ENCODE data around the gene ZDHHC17.
"Not testable (repeated sequence)": the region's sequence is repeated elsewhere in the genome, so short reads cannot be mapped to it uniquely, and the experiment has no call there.

ZDHHC17 gene

DNA sequence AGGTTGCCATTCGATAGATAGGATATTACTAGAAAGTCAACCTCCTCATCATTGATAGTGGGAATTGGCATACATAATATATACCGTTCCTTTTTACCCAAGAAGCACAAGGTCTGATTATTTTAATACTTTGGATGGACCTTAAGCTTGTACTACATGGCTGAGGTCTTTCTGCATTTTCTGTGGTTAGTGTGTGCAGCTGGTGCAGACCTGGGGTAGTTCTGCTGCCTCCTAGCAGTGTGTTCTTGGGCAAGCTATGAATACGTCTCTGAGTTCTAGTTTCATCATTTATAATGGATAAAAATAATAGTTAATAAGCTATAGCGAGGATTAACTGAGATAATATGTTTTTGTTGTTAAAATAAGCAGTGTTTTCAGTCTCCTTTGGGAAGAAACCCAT lies 2.2 kb downstream of the ZDHHC17 start:
- DNase-seq (ENCODE audit: low spot score), result no peak

DNA sequence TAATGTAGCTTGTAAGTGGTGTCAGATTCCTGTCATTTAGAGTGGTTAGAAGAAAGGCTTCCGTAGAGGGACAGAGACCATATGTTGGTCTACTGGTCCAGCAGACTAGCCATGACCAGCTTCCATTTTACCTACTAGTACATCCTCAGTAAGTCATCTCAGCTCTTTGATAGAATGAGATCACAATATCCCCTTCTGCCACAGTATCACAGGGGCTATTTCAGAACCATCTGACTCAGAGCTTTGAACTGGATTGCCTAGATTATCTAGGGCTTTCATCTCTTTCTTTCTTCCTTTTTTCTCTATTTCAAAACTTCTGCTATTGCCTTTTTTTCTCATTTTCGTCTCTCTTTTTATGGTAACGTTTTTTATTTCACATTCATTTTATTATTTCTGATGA lies 4.7 kb downstream of the ZDHHC17 start:
- DNase-seq (ENCODE audit: low spot score), result no peak

DNA sequence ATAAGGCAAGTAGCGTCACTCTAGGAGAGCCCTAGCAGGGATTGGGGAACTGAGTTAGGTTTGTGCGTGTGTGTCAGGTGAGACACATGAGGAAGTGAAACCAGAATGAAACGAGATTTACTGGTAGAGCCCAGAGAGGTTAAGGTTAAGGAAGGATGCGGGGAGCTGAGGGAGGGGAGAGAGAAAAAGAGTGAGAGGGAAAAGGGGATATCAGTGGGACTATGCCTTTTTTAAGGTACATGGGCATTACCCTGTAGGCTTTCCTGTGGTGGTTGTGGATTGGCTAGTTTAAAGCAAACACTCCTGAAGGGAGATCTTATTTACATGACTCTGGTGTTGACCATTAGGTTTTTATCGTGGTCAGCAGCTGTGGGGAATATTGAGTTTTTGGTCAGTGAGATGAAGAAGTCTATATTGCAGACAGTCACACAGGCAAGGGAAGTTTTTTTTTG lies 13.9 kb downstream of the ZDHHC17 start:
- DNase-seq (ENCODE audit: low spot score), result peak; percentile 61

DNA sequence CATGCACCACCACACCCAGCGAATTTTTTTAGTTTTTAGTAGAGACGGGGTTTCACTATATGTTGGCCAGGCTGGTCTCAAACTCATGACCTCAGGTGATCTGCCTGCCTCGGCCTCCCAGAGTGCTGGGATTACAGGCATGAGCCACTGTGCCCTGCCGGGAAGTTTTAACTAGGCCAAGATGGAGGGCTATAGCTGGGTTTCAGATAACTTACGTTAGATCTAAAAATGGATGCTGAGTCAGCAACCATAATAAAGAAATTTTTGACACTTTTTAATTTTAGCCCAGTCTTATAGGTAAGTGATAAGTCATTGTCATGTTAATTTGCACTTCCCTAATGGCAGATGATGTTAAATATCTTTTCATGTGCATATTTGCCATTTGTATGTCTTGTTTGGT lies 14.4 kb downstream of the ZDHHC17 start:
- DNase-seq (ENCODE audit: low spot score), result no peak

DNA sequence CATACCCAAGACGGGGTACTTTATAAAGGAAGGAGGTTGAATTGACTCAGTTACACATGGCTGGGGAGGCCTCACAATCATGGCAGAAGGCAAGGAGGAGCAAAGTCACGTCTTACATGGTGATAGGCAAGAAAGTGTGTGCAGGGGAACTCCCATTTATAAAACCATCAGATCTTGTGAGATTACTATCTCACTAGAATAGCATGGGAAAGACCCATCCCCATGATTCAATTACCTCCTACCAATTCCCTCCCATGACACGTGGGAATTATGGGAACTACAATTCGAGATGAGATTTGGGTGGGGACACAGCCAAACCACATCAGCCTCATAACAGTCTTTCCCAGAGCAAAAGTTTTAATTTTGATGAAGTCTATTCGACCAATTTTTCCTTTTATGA lies 15.4 kb downstream of the ZDHHC17 start:
- DNase-seq (ENCODE audit: low spot score), result not testable (repeated sequence)

DNA sequence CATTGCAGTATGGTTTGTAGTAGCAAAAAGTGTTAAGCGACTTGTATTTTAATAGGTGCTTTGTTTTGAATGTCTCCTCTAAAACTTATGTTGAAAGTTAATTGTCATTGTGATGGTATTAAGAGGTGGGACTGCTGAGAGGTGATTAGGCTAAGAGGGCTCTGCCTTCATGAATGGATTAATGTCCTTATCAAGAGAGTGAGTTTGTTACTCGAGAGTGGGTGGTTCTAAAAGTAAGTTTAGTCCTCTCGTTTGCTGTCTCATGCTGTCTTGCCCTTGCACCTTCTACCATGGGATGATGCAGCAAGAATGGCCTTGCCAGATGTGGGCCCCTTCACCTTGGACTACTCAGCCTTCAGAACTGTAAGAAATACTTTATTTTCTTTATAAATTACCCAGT lies 17.4 kb downstream of the ZDHHC17 start:
- no peak for DNase-seq (ENCODE audit: low spot score)

DNA sequence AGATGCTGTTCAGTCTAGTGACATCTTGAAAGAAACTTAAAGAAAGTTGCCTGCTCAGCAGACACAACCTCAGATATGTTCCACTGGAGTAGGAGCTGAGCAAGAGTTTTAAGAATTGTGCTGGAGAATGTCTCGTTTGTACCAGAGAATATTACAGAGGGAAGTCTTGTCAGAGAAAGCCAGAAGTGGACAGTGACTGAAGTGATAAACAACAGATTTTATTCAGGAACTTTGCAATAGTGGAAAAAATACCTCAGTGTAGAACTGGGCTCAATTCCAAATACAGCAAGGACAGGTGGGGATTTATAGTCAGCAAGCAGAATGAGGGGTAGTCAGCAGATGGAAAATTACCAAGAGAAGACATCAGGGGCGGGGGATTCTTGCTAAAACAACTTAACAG lies 18.6 kb downstream of the ZDHHC17 start:
- no peak for DNase-seq (ENCODE audit: low spot score)

DNA sequence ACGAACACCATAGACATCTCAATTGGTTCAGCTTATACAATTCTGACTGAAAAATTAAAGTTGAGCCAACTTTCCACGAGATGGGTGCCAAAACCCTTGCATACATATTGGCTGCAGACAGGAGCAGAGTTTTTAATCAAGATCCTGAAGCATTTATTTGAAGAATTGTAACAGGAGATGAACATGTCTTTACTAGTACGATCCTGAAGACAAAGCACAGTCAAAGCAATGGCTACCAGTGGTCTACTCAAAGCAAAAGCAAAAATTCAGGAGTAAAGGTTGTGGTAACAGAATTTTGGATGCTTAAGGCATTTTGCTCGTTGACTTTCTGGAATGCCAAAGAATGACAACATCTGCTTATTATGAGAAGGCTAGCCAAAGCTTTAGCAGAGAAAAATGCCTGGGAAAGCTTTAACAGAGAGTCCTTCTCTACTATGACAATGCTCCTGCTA lies 20.7 kb downstream of the ZDHHC17 start:
- DNase-seq (ENCODE audit: low spot score), result no peak

DNA sequence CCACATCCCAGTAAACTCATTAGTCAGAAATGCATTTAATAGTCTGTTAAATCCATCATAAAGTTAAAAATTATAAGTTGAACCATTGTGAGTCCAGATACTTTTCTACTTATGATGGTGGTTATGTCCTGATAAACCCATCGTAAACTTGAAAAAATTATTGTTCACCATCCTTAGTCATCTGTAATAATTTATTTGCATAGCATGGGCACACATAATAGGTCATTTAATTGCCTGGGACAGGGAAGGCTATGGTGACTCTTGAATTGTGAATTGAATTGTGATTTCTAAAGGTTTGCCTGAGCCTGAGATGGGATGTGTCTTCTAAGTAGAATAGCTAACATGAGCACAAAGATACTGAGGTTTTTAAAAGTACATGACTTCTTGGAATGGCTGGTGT lies 21.5 kb downstream of the ZDHHC17 start:
- DNase-seq (ENCODE audit: low spot score), result no peak

DNA sequence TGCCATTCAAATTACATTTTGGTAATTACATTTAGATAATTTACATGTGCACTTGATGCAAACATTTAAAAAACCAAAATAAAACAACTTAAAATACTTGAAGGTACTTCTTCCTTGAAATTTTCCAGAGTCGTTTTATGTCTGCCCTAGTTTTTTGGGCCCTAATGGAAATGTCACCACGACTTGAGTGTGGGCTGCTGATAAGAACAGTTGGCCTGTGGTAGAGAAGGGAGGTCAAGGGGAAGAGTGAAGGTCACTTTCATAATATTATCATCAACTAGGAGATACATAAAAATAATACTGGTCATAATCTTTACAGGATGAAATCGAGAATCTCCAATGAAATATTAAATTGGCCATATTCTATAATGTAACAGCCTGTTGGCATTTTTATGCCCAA lies 23.1 kb downstream of the ZDHHC17 start:
- no peak for DNase-seq (ENCODE audit: low spot score)

DNA sequence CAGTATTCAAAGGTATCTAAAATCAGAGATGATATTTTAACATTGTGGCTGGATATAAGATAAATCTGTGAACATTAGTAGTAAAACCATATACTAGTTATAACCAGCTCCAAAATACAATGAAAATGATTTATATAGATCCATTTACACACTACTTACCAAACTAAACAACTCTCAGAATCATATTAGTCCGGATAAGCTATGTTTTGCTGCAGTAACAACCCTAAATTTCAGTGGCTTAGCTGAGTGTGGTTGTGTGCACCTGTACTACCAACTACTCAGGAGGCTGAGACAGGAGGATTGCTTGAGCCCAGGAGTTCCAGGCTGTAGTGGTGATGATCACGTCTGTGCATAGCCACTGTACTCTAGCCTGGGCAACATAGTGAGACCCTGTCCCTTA lies 23.8 kb downstream of the ZDHHC17 start:
- DNase-seq (ENCODE audit: low spot score), result no peak

DNA sequence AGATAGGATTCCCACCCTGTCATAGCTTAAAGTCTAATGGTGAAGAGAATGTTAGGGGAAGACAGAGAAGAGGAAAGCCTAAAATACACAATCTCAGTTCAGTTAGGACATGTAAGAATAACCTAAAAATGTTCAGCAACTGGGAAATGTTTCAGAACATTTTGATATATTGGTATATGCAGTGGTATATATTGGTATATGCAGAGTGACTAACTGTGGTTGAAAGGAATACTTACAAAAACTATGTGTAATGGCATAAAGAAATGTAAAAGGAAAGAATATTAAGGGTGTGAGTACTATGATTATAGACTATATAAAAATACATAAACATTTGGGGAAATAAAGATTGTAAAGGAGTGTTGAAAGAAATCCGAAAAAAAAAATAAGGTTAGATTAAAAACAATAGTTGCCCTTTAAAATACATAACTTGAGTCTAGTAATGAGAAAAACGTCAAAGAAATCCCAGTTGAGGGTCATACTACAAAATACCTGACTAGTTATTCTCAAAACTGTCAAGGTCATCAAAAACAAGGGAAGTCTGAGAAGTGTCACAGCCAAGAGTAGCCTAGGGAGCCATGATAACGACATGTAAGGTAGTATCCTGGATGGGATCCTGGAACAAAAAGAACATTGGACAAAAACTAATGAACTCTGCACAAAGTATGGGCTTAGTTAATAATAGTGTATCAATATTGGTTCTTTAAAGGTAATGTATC lies 25.6 kb downstream of the ZDHHC17 start:
- DNase-seq (ENCODE audit: low spot score), result no peak

DNA sequence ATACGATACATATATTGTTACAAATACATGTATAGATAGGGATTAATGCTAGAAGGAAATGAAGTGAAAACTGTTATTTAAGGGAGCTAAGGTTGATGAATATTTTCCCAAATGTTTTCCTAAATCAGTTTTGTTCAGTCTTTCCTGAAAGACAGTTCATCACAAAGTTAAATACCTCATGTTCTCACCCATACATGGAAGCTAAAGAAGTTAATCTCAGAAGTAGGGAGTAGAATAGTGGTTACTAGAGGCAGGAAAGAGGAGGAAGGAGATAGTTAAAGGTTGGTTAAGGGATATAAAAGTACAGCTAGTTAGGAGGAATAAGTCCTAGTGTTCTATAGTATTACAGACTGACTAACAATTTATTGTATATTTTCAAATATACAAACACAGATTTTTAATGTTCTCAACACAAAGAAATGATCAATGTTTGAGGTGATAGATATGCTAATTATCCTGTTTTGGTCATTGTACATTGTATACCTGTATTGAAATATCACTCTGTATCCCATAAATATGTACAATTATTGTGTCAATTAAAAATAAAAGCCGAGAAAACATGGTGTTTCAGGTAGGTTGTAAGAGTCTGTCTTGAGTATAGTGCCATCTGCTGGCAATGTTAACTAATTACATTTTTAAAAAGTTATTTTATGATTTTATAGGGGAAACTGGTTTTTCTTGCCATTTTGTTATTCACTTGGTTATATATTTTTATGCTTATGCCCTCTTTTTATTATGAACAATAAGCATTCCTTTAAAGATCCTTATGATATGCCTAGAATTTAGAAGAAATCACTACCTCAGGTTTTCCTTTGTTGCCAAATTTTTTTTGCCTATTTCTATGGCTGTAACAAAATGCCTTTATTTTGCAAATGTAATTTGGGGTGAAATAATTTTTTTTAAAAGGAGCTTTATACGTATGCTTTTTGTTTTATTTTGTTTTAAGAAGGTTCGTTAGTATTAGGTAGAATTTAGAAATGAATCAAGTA lies 26.9 kb downstream of the ZDHHC17 start:
- DNase-seq (ENCODE audit: low spot score), result peak; percentile 53

DNA sequence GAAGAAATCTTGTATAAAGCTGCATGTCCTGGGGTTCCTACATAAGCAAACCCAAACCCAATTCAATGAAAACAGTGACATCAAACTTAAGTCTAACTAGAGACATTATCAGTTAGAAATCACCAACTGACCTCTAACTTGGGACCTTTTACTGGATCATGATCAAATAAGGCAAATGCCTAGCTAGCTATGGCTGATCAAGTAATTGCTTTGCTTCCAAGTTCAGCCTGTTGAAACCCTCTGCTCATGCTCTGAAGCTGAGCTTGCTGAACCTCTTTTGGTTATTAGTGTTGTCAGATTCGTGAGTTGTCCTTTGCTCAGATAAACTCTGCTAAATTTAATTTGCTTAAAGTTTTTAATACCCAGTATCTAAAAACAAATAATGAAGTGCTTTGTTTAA lies 28.9 kb downstream of the ZDHHC17 start:
- DNase-seq (ENCODE audit: low spot score), result no peak

DNA sequence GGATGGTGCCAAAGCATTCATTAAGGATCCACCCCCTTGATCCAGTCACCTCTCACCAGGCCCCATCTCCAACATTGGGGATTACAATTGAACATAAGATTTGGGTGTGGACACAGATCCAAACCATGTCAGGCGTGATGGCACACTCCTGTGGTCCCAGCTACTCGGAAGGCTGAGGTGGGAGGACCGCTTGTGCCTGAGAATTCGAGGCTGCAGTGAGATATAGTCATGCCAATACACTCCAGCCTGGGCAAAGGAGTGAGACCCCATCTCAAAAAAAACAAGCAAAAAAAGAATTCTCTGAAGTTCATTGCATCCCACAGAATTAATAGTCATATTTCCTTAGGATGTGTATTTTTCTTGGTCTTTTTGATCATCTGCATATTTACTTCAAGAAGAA lies 34.9 kb downstream of the ZDHHC17 start:
- DNase-seq (ENCODE audit: low spot score), result no peak

DNA sequence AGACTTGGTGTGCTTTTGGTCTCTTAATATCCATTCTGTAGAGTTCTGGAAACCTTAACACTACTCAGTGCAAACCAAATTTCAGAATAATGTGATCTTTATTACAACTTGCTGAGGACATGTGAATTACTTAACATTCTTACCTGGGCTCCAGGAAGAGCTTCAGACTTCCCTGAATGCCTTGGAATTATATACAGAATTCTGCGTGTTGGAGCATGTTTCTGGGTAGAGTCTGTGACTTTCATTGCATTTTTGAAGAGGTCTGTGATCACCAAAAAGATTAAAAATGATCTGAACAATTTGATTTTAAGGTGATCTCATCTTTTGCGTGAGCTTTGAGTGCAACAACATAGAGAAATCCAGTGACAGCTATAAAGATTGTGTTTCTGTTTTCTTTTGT lies 35.4 kb downstream of the ZDHHC17 start:
- no peak for DNase-seq (ENCODE audit: low spot score)

DNA sequence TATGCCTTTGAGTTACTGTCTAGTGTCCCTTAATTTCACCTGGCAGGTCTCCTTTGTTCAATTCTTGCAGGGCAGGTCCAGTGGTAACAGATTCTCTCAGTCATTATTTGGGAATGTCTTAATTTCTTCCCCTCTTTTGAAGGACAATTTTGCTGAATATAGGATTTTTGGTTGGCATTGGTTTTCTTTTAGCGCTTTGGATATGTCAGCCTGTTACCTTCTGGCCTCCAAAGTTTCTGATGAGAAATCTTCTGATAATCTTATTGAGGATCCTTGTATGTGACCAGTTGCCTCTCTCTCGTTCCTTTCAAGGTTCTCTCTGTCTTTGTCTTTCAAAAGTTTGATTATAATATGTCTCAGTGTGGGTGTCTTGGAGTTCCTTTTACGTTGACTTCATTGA lies 38.1 kb downstream of the ZDHHC17 start:
- no peak for DNase-seq (ENCODE audit: low spot score)

DNA sequence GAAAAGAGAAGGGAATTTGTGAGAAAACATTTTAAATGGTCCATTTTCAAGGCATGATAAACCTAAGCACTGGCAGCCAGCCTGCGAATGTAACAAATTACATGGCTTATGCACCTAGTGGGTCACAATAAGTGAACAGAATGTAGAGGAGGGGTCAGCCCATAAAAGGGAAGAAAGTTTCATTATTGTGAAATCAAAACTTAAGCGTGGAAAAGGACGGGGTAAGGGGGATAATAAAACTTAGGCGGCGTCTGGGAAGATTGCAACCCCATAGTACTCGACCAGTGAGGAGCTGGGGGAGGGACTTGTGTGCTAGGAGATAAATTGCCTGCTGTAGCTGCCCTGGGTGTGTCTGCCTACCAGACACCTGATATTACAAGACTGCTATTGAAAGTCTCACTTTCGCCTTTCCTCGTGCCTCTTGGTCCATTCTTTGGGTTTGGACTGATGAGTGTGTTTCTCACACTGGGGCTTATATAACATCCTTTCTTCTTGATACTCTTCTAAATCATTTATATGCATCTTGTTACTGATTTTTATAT lies 40.6 kb downstream of the ZDHHC17 start:
- no peak for DNase-seq (ENCODE audit: low spot score)

DNA sequence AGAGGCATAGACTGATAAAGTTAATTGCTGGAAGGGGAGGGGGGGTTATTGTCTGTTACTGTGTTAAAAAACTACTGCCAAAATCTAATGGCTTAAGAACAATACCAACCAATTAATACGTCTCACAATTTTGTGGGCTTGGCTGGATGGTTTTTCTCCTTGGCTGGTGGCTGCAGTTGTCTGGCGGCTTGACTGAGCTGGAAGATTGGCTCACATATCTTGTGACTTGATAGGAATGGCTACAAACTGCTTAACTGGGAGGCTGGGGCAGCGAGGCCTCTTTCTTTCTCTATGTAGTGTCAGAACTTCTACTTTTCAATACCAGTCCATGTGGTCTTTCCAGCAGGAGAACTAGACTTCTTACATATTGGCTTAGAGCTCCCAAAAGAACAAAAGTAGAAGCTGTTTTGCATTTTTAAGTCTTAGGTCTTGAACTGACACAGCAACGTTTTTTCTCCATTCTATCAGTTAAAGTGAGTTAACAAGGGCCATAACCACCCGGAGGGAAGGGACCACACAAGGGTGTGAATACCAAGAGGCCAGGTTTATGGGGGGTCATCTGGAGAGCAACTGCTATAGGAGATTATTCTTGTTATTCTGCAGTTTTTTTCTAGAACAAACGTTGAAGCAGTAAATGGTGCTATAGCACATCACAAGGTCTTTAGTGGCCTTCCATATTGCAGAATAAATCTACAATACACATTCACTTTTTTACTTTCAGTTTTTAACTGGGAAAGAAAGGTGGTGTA lies 46.9 kb downstream of the ZDHHC17 start:
- DNase-seq (ENCODE audit: low spot score), result no peak

DNA sequence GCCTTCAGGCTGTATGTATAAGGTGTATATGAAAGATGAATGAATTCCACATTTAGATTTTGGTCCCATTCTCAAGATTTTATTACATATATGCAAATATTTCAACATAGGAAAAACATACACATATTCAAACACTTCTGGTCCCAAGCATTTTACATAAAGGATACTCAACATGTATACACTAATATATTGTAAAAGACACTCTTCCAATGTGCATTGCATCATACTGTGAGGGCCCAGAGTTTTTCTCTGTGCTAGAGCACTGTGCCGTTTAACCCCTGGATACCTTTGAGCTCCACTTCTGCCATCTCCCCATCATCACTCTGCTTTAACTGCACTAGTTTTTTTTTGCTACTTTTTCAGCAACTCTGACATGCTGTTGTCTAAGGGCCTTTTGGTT lies 48.1 kb downstream of the ZDHHC17 start:
- no peak for DNase-seq (ENCODE audit: low spot score)

DNA sequence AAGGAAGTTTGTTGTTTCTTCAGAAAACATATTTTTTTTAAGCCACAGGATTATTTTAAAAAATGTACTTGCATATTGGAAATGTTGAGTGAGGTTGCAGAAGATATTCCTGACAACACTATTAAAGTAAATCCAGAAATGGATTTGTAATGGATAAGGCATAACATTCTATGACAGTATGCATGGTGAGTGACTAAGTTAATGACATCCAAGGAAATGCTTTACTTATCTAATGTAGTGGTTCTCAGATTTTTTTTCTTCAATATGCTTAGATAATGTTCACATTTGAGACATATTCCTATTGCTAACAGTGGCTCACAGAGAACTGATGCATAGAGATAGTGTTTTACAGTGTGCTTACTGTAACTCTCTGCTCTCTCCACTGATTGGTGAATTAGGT lies 49.4 kb downstream of the ZDHHC17 start:
- no peak for DNase-seq (ENCODE audit: low spot score)

DNA sequence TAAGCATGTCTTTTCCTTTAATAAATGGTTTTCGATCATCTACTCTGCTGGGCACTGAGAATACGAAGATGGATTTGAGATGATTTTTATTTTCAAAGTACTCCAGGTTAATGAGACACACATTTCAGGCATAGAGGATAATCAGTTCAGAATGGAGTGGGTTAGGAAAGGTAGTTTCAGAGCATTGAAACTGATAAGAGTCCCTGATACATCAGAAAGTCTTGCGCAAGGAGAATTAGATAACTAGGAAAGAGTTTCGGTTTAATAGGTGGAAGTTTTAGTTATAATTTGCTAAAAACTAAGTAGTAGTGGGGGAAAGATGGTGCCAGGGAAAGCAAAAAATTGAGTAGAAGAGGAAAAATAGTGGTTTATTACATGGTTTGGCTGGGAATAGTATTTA lies 50.1 kb downstream of the ZDHHC17 start:
- no peak for DNase-seq (ENCODE audit: low spot score)
